IMR-90 (cell line): ENCODE results near the gene QTRT2.

ENCODE experiments used
- BHLHE40 ChIP-seq: fragments of 150-350 bp; IDR thresholded peaks from 2 replicates; pipeline ENCODE4 v1.6.1; 2016; ENCODE audit warnings: mild to moderate bottlenecking, low read depth, low read length
- CEBPB ChIP-seq: IDR thresholded peaks from 2 replicates; pipeline ENCODE4 v1.6.1; 2012; ENCODE audit warnings: low read depth, low read length, improper control_type of control experiment
- CHD1 ChIP-seq: IDR thresholded peaks from 2 replicates; pipeline ENCODE4 v1.6.1; 2012; ENCODE audit warnings: low read depth, low read length, improper control_type of control experiment
- CTCF ChIP-seq: conservative IDR thresholded peaks from 2 replicates; pipeline ENCODE4 v1.5.1; 2012; ENCODE audit warnings: mild to moderate bottlenecking, low read depth, low read length, improper control_type of control experiment
- ELK1 ChIP-seq: fragments of 150-350 bp; IDR thresholded peaks from 2 replicates; pipeline ENCODE4 v1.6.1; 2016; ENCODE audit warnings: low read depth, mild to moderate bottlenecking, low read length, moderate library complexity, borderline replicate concordance
- MAFK ChIP-seq: IDR thresholded peaks from 2 replicates; pipeline ENCODE4 v1.6.1; 2012; ENCODE audit warnings: low read depth, low read length, improper control_type of control experiment
- MAZ ChIP-seq: IDR thresholded peaks from 2 replicates; pipeline ENCODE4 v1.6.1; 2012; ENCODE audit warnings: low read depth, mild to moderate bottlenecking, low read length, improper control_type of control experiment, moderate library complexity, borderline replicate concordance
- MXI1 ChIP-seq: IDR thresholded peaks from 2 replicates; pipeline ENCODE4 v1.6.1; 2012; ENCODE audit warnings: low read depth, mild to moderate bottlenecking, low read length, moderate library complexity, borderline replicate concordance
- POLR2A ChIP-seq: IDR thresholded peaks from 2 replicates; pipeline ENCODE4 v1.6.1; 2012; ENCODE audit warnings: mild to moderate bottlenecking, low read depth, low read length
- RAD21 ChIP-seq: IDR thresholded peaks from 2 replicates; pipeline ENCODE4 v1.6.1; 2012; ENCODE audit warnings: low read length, improper control_type of control experiment
- RCOR1 ChIP-seq: IDR thresholded peaks from 2 replicates; pipeline ENCODE4 v1.6.1; 2012; ENCODE audit warnings: mild to moderate bottlenecking, low read length, improper control_type of control experiment; ENCODE audit not compliant: insufficient replicate concordance
- RFX5 ChIP-seq: IDR thresholded peaks from 2 replicates; pipeline ENCODE4 v1.8.0; 2012; ENCODE audit warnings: low read depth, mild to moderate bottlenecking, low read length, moderate library complexity
- SMC3 ChIP-seq: fragments of 150-350 bp; IDR thresholded peaks from 2 replicates; pipeline ENCODE4 v1.6.1; 2016; ENCODE audit warnings: low read depth, mild to moderate bottlenecking, antibody characterized with exemption, low read length, moderate library complexity
- TF ChIP-seq, protein P1 (sequence below): fragments of 150-350 bp; IDR thresholded peaks from 2 replicates; pipeline ENCODE4 v1.6.1; 2017; ENCODE audit warnings: mild to moderate bottlenecking, antibody characterized with exemption, low read length, low read depth

- TF ChIP-seq POLR2A (no peak), CTCF (no peak), RFX5 (no peak), CEBPB (no peak), RAD21 (no peak), CHD1 (no peak), ELK1 (no peak), BHLHE40 (no peak), MAFK (no peak), MXI1 (no peak), MAZ (no peak), RCOR1 (no peak), SMC3 (no peak)
- TF ChIP-seq, protein P1, sequence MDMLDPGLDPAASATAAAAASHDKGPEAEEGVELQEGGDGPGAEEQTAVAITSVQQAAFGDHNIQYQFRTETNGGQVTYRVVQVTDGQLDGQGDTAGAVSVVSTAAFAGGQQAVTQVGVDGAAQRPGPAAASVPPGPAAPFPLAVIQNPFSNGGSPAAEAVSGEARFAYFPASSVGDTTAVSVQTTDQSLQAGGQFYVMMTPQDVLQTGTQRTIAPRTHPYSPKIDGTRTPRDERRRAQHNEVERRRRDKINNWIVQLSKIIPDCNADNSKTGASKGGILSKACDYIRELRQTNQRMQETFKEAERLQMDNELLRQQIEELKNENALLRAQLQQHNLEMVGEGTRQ: no peak
These were observed 4.5 kb downstream of the QTRT2 start for GRCh38 chr3:114060906-114061655.
